MM.1S (cell line): ENCODE results near the gene USP47.

Experiments
- EZH2 ChIP-seq: fragments of 300-600 bp; sonication (generic); optimal IDR thresholded peaks from 2 replicates; pipeline ENCODE3; 2017; ENCODE audit warnings: low read depth, mild to moderate bottlenecking, antibody characterized with exemption, low read length, mixed read lengths
- EZH2phosphoT487 ChIP-seq: fragments of 300-600 bp; sonication (generic); IDR thresholded peaks from 2 replicates; pipeline ENCODE4 v1.6.1; 2018; ENCODE audit warnings: antibody characterized with exemption, low read length
- TF ChIP-seq, protein P1 (sequence below): fragments of 300-600 bp; sonication (generic); IDR thresholded peaks from 2 replicates; pipeline ENCODE4 v1.5.1; 2016; ENCODE audit warnings: antibody characterized with exemption, low read length, mixed read lengths

DNA sequence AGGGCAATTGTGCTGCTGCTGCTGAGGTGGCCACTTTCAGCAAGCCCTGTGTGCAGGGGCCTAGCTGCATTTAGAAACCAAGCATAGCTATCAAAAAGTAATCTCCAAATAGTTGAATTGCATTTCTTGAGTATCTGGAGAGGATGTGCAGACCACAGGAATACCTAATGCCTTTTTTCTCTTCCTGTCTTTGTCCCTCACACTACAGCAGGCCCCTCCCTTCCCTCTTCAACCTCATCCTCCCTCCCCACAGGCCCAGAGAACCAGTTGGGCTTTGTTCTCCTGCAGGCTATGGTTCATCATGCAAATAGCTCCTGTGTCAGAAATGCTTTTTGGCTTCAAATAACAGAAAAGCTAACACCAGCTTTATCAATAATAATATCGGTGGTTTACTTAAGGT, 118.9 kb downstream of the USP47 start:
- TF ChIP-seq, protein P1, sequence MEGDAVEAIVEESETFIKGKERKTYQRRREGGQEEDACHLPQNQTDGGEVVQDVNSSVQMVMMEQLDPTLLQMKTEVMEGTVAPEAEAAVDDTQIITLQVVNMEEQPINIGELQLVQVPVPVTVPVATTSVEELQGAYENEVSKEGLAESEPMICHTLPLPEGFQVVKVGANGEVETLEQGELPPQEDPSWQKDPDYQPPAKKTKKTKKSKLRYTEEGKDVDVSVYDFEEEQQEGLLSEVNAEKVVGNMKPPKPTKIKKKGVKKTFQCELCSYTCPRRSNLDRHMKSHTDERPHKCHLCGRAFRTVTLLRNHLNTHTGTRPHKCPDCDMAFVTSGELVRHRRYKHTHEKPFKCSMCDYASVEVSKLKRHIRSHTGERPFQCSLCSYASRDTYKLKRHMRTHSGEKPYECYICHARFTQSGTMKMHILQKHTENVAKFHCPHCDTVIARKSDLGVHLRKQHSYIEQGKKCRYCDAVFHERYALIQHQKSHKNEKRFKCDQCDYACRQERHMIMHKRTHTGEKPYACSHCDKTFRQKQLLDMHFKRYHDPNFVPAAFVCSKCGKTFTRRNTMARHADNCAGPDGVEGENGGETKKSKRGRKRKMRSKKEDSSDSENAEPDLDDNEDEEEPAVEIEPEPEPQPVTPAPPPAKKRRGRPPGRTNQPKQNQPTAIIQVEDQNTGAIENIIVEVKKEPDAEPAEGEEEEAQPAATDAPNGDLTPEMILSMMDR: no peak
- TF ChIP-seq EZH2phosphoT487: no peak
- TF ChIP-seq EZH2: no peak
